Mesothelial cell of epicardium (in vitro differentiated cells): Measurements from ENCODE around the gene PARP9. TPM values are rescaled to one million over a fixed set of nuclear protein-coding genes. Genes with fewer than 3 reads are reported as not detected.

Experiments used
- DNase-seq, 2 experiments: peaks; one replicate each; pipeline ENCODE4 v3.0.0; 2021; ENCODE audit warnings: low spot score in 2 of 2; ENCODE audit not compliant: unreplicated experiment in 2 of 2
- H3K27ac Mint-ChIP-seq: 2 replicates; pipeline ENCODE4 v1.8.0; 2021; ENCODE audit warnings: mixed read lengths
- H3K27me3 Mint-ChIP-seq: 2 replicates; pipeline ENCODE4 v1.8.0; 2021; ENCODE audit warnings: low read depth, mixed read lengths
- H3K36me3 Mint-ChIP-seq: 2 replicates; pipeline ENCODE4 v1.8.0; 2021; ENCODE audit warnings: mixed read lengths
- H3K4me1 Mint-ChIP-seq: 2 replicates; pipeline ENCODE4 v1.8.0; 2021; ENCODE audit warnings: mixed read lengths
- H3K4me3 Mint-ChIP-seq: 2 replicates; pipeline ENCODE4 v1.8.0; 2021; ENCODE audit warnings: mild to moderate bottlenecking, moderate library complexity, mixed read lengths
- H3K9me3 Mint-ChIP-seq: 2 replicates; pipeline ENCODE4 v1.8.0; 2021; ENCODE audit warnings: mixed read lengths
- total RNA-seq: library from RNA; stranded (reverse); gene quantifications from 3 replicates; pipeline ENCODE4 v1.2.1, GENCODE V29; 2021
- TF ChIP-seq, protein P1 (sequence below): fragments of 200-600 bp; sonication (generic); IDR thresholded peaks from one replicate; pipeline ENCODE4 v1.5.0; 2021; ENCODE audit warnings: antibody characterized with exemption; ENCODE audit not compliant: unreplicated experiment

The PARP9 gene
- total RNA-seq, 1 donor from 2014 or later: 32.5 TPM

- H3K4me1 Mint-ChIP-seq: no peaks in the 10 kb centered on the region
- peaks cover 4% of the 10 kb centered on the region for H3K9me3 Mint-ChIP-seq
- H3K27ac Mint-ChIP-seq: no peak overlapping the region
- H3K4me3 Mint-ChIP-seq: no peak overlapping the region
- peaks cover 2% of the 10 kb centered on the region for H3K27me3 Mint-ChIP-seq
- no peak for DNase-seq
- TF ChIP-seq, protein P1, sequence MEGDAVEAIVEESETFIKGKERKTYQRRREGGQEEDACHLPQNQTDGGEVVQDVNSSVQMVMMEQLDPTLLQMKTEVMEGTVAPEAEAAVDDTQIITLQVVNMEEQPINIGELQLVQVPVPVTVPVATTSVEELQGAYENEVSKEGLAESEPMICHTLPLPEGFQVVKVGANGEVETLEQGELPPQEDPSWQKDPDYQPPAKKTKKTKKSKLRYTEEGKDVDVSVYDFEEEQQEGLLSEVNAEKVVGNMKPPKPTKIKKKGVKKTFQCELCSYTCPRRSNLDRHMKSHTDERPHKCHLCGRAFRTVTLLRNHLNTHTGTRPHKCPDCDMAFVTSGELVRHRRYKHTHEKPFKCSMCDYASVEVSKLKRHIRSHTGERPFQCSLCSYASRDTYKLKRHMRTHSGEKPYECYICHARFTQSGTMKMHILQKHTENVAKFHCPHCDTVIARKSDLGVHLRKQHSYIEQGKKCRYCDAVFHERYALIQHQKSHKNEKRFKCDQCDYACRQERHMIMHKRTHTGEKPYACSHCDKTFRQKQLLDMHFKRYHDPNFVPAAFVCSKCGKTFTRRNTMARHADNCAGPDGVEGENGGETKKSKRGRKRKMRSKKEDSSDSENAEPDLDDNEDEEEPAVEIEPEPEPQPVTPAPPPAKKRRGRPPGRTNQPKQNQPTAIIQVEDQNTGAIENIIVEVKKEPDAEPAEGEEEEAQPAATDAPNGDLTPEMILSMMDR: no peak
- no peaks in the 10 kb centered on the region for H3K36me3 Mint-ChIP-seq
Measured at GRCh38 chr3:122589297-122589696, 25.2 kb upstream of the PARP9 start.

- TF ChIP-seq, protein P1: no peak
Measured at GRCh38 chr3:122587572-122587971, 23.5 kb upstream of the PARP9 start.

DNA sequence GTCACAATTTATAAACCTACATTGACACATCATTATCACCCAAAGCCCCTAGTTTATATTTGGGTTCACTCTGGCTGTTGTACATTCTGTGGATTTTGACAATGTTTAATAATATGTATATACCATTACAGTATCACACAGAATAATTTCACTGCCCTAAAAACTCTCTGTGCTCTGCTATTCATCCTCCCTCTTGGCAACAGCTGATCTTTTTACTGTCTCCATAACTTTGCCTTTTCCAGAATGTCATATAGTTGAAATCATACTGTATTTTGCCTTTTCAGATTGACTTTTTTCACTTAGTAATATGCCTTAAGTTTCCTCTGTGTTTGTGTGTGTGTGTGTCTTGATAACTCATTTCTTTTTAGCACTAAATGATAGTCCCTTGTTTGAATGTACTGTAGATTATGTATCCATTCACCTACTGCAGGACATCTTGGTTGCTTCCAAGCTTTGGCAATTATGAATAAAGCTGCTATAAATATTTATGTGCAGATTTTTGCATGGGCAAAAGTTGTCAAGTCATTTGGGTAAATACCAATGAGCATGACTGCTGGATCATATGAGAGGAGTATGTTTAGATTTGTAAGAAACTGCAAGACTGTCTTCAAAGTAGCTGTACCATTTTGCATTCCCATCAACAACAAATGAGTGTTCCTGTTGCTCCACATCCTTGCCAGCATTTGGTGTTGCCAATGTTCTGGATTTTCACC, 22.8 kb upstream of the PARP9 start:
- H3K4me3 Mint-ChIP-seq: no peak overlapping the region

More at GRCh38 chr3:122587572-122587971, 23.5 kb upstream of the PARP9 start:
- Mint-ChIP-seq H3K9me3 (peaks cover 18% of the 10 kb centered on the region), H3K27me3 (no peaks in the 10 kb centered on the region), H3K27ac (no peak overlapping the region), H3K4me3 (no peak overlapping the region), H3K36me3 (peaks cover 3% of the 10 kb centered on the region), H3K4me1 (no peaks in the 10 kb centered on the region)
- no peak for DNase-seq

DNA sequence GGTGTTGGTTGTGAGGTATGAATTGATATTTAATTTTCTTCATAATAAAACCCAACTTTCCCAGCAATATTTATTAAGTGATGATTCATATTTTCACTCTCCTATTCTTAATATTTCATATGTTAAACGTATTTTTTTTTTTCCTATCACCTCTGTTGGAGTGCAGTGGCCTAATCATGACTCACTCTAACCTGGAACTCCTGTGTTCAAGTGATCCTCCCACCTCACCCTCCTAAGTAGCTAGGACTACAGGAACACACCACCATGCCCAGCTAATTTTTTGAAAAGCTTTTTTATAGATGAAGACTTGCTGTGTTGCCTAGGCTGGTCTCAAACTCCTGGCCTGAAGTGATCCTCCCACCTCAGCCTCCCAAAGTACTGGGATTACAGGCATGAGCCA, 22.0 kb upstream of the PARP9 start:
- Mint-ChIP-seq H3K4me3 (no peak overlapping the region), H3K4me1 (no peaks in the 10 kb centered on the region), H3K27ac (no peak overlapping the region), H3K36me3 (peaks cover 10% of the 10 kb centered on the region), H3K9me3 (peaks cover 31% of the 10 kb centered on the region), H3K27me3 (no peaks in the 10 kb centered on the region)
- TF ChIP-seq, protein P1: no peak
- no peak for DNase-seq

More for the DNA sequence above, 22.8 kb upstream of the PARP9 start:
- DNase-seq: no peak
- TF ChIP-seq, protein P1: no peak
- Mint-ChIP-seq H3K9me3 (peaks cover 24% of the 10 kb centered on the region), H3K4me1 (no peaks in the 10 kb centered on the region), H3K36me3 (peaks cover 5% of the 10 kb centered on the region), H3K27me3 (no peaks in the 10 kb centered on the region), H3K27ac (no peak overlapping the region)

- H3K4me3 Mint-ChIP-seq: no peak overlapping the region
- H3K36me3 Mint-ChIP-seq: peaks cover 10% of the 10 kb centered on the region
- H3K4me1 Mint-ChIP-seq: peaks cover 5% of the 10 kb centered on the region
- peaks cover 9% of the 10 kb centered on the region for H3K27me3 Mint-ChIP-seq
- peaks cover 31% of the 10 kb centered on the region for H3K9me3 Mint-ChIP-seq
- TF ChIP-seq, protein P1: no peak
- H3K27ac Mint-ChIP-seq: no peak overlapping the region
- no peak for DNase-seq
Measured at GRCh38 chr3:122582390-122582789, 18.3 kb upstream of the PARP9 start.
